K562 (cell line): ENCODE measurements around the gene SYTL5. TPM values are rescaled to one million over a fixed set of nuclear protein-coding genes. Genes with fewer than 3 reads are reported as not detected.

Experiments
- ATAC-seq: fragments of 200-7000 bp; cut with Tn5 transposase; 3 replicates; pipeline ENCODE4 v1.9.1; 2020; ENCODE audit warnings: moderate library complexity
- BruUV-seq: library from RNA; stranded (reverse); fragments of 400-500 nt; replicated peaks from 2 replicates; lab custom pipeline; 2021; lab: Mats Ljungman, UMichigan
- CTCF ChIA-PET: fragments of 300-600 bp; formaldehyde crosslinking; extraction: SDS; loops from one replicate; lab custom pipeline; 2021; ENCODE audit warnings: low intra/inter-chr PET ratio; lab: Yijun Ruan, JAX
- POLR2A ChIA-PET: fragments of 300-600, 350-650 bp; sonication (Branson Sonifier 250); formaldehyde crosslinking; extraction: SDS; loops from one replicate; lab custom pipeline; 2021; ENCODE audit warnings: antibody characterized with exemption, inconsistent platforms; lab: Yijun Ruan, JAX
- DNase-seq, 4 experiments: peaks; one replicate each; pipeline versions ENCODE4 v3.0.0 to v3.0.0-alpha.2; 2011 to 2018; ENCODE audit warnings: low spot score in 3 of 4, mixed read lengths in 3 of 4; ENCODE audit errors: extremely low read depth in 1 of 4
- FAIRE-seq: peaks from 2 replicates; lab custom pipeline; 2011; peaks lifted over from hg19 to GRCh38; lab: Jason Lieb, UNC
- H2AFZ ChIP-seq: 2 replicates; pipeline ENCODE4 v1.6.0; 2011; ENCODE audit warnings: low read depth, low read length, control low read depth, inconsistent platforms
- H3K27ac ChIP-seq: fragments of 200-600 bp; 3 replicates; pipeline ENCODE4 v1.8.0; 2011; ENCODE audit warnings: low read depth, mild to moderate bottlenecking, control low read depth, inconsistent platforms, low read length, moderate library complexity, mixed read lengths; ENCODE audit errors: extremely low read depth
- H3K27me3 ChIP-seq, 2 experiments: fragments of 300-600 bp in 1 of 2; 2 replicates in 1 of 2; 3 replicates in 1 of 2; pipeline versions ENCODE4 v1.6.0 to v1.8.0; 2011; ENCODE audit warnings: inconsistent platforms in 2 of 2, low read length in 2 of 2, mild to moderate bottlenecking in 1 of 2, mixed read lengths in 1 of 2, moderate library complexity in 1 of 2; ENCODE audit not compliant: control insufficient read depth in 2 of 2, insufficient read depth in 2 of 2
- H3K36me3 ChIP-seq: fragments of 300-600 bp; 3 replicates; pipeline ENCODE4 v1.8.0; 2011; ENCODE audit warnings: mild to moderate bottlenecking, low read length, inconsistent platforms; ENCODE audit not compliant: control insufficient read depth, insufficient read depth
- H3K4me1 ChIP-seq, 2 experiments: fragments of 200-600 bp in 1 of 2; replicated peaks in 1 of 2; 2 replicates in 1 of 2; 3 replicates in 1 of 2; pipeline versions ENCODE4 v1.5.1 to v1.8.0; 2011; ENCODE audit warnings: inconsistent platforms in 2 of 2, low read length in 2 of 2, mild to moderate bottlenecking in 1 of 2, mixed read lengths in 1 of 2, moderate library complexity in 1 of 2; ENCODE audit not compliant: control insufficient read depth in 2 of 2, insufficient read depth in 2 of 2
- H3K4me2 ChIP-seq: 2 replicates; pipeline ENCODE4 v1.6.1; 2011; ENCODE audit warnings: low read length, control low read depth, inconsistent platforms, mixed read lengths; ENCODE audit not compliant: insufficient read depth
- H3K4me3 ChIP-seq: fragments of 200-600 bp; sonication (generic), shearing (Covaris generic); 2 replicates; pipeline ENCODE4 v1.5.1; 2016; ENCODE audit warnings: control low read depth, inconsistent platforms
- H3K79me2 ChIP-seq: fragments of 200-600 bp; 3 replicates; pipeline ENCODE4 v1.8.0; 2011; ENCODE audit warnings: low read length, inconsistent platforms; ENCODE audit not compliant: control insufficient read depth, insufficient read depth
- H3K9ac ChIP-seq, 2 experiments: 2 replicates each; pipeline versions ENCODE4 v1.6.0 to v1.6.1; 2011; ENCODE audit warnings: low read depth in 2 of 2, low read length in 2 of 2, control low read depth in 1 of 2, inconsistent platforms in 1 of 2, mild to moderate bottlenecking in 1 of 2, mixed read lengths in 1 of 2; ENCODE audit not compliant: insufficient read depth in 1 of 2
- H3K9me1 ChIP-seq: one replicate; pipeline ENCODE4 v1.6.0; 2011; ENCODE audit warnings: inconsistent platforms, mild to moderate bottlenecking, low read length, moderate library complexity; ENCODE audit not compliant: control insufficient read depth, insufficient read depth
- H3K9me3 ChIP-seq: replicated peaks from 2 replicates; pipeline ENCODE4 v1.5.1; 2011; ENCODE audit warnings: low read depth, low read length, inconsistent platforms; ENCODE audit not compliant: control insufficient read depth, insufficient read depth
- H4K20me1 ChIP-seq: replicated peaks from 2 replicates; pipeline ENCODE4 v1.6.1; 2011; ENCODE audit warnings: low read length, inconsistent platforms, mixed read lengths; ENCODE audit not compliant: control insufficient read depth, insufficient read depth
- EP400 ChIP-seq: fragments of 450-650 bp; IDR thresholded peaks from 2 replicates; pipeline ENCODE4 v1.6.1; 2017; ENCODE audit warnings: antibody characterized with exemption, mild to moderate bottlenecking, moderate library complexity
- IRF1 ChIP-seq: sonication (generic); formaldehyde crosslinking; IDR thresholded peaks from 2 replicates; pipeline ENCODE4 v1.8.0; 2022; ENCODE audit warnings: missing genetic modification reagents, mild to moderate bottlenecking, borderline replicate concordance
- JUND ChIP-seq, 2 experiments: IDR thresholded peaks; 2 replicates in 1 of 2; 3 replicates in 1 of 2; pipeline ENCODE4 v1.6.1; 2011; ENCODE audit warnings: borderline replicate concordance in 2 of 2, low read depth in 2 of 2, low read length in 2 of 2, improper control_type of control experiment in 1 of 2, missing biosample characterization in 1 of 2, missing genetic modification characterization in 1 of 2, missing genetic modification reagents in 1 of 2
- MTA2 ChIP-seq: fragments of 450-650 bp; IDR thresholded peaks from 2 replicates; pipeline ENCODE4 v1.6.1; 2016; ENCODE audit warnings: low read depth
- PURB ChIP-seq: sonication (generic); formaldehyde crosslinking; IDR thresholded peaks from 2 replicates; pipeline ENCODE4 v1.9.0; 2021; ENCODE audit warnings: low read depth, mild to moderate bottlenecking, missing genetic modification reagents
- SIN3B ChIP-seq: fragments of 450-650 bp; IDR thresholded peaks from 2 replicates; pipeline ENCODE4 v1.6.1; 2017; ENCODE audit warnings: low read depth, mild to moderate bottlenecking, moderate library complexity
- ZKSCAN8 ChIP-seq: fragments of 200-800 bp; sonication (Bioruptor generic); IDR thresholded peaks from 2 replicates; pipeline ENCODE4 v1.6.1; 2016; ENCODE audit warnings: missing genetic modification characterization, missing compliant biosample characterization
- WGBS: fragments of 100-300 bp; shearing (Covaris generic); methylation state at CpG from one replicate; pipeline ENCODE4 v1.1.6; 2016; ENCODE audit warnings: low coverage, mixed read lengths; ENCODE audit not compliant: insufficient coverage; ENCODE audit errors: missing lambda C conversion rate; 5-methylcytosine and 5-hydroxymethylcytosine counted together
- in situ Hi-C: fragments of 300-500 bp; cut with MboI; formaldehyde crosslinking; loops from 4 replicates; pipeline ENCODE4 v1.15.0; 2018; ENCODE audit warnings: inconsistent platforms, mixed read lengths
- intact Hi-C: fragments of 100-400 bp; cut with micrococcal nuclease; formaldehyde crosslinking; loops from 2 replicates; pipeline ENCODE4 v1.14.2; 2022
- polyA plus RNA-seq, 8 experiments: library from polyadenylated mRNA; depleted of rRNA in 4 of 8; stranded (reverse) in 5 of 8; unstranded in 3 of 8; fragments of >200 nt; fragmentation: Nextera tagmentation in 2 of 8; fragmentation: Illumina TruSeq in 1 of 8; extraction: Ambion mirVana in 2 of 8; extraction: Trizol in 1 of 8; gene quantifications; 2 replicates each; pipeline versions ENCODE4 v1.2.1 to v1.2.3, GENCODE V29; 2011 to 2014; ENCODE audit warnings: inconsistent platforms in 1 of 8, missing spikeins in 1 of 8
- total RNA-seq, 7 experiments: library from RNA; depleted of rRNA in 6 of 7; stranded (reverse); fragments of >200 nt in 6 of 7; fragmentation: Illumina TruSeq in 2 of 7; extraction: Trizol in 2 of 7; gene quantifications; 2 replicates each; pipeline versions ENCODE4 v1.2.1 to v1.2.3, GENCODE V29; 2011 to 2021; ENCODE audit warnings: low replicate concordance in 1 of 7
- TF ChIP-seq, protein P1 (sequence below): fragments of 200-600 bp; sonication (generic); IDR thresholded peaks from one replicate; pipeline ENCODE4 v1.6.1; 2012; ENCODE audit warnings: mild to moderate bottlenecking, low read depth, low read length, inconsistent platforms

The SYTL5 gene
- total and polyA plus RNA-seq, 9 of the 15 experiments (the other 6 are each of a cell fraction or from before 2014, with no cell fraction given) = 0.01 to 0.25 (median 0.09) TPM

- no peak for TF ChIP-seq IRF1
- TF ChIP-seq ZKSCAN8 (CRISPR knock-in tag) = no peak
- no peak for TF ChIP-seq EP400
- TF ChIP-seq MTA2 = no peak
- no peak for TF ChIP-seq JUND (IDR thresholded peaks at IDR 0.05; ENCODE audit: borderline replicate concordance, low read depth, low read length)
- no peak for TF ChIP-seq JUND (tag; IDR thresholded peaks at IDR 0.05; ENCODE audit: borderline replicate concordance, low read depth, low read length)
Measured at GRCh38 chrX:38170556-38170955, 164.2 kb downstream of the SYTL5 start (continued).

DNA sequence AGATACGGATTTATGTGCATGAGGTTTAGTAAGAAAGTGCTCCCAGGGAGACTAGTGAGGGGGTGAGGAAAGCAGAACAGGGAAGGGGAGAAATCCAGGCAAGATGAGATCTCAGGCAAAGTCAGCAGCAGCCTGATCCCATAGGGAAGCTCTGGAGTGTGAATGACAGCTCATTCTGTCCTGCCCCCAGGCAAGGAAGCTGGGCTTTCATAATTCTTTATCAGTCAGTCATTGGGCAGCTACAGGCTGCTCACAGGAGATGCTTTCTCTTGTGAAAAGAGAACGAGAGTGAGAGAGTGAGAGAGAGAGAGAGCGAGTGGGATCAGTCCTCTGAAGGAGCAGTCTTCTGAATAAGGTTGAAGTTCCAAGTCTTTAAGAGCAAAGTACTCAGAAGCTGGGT, 166.2 kb downstream of the SYTL5 start:
- H3K9me3 ChIP-seq = no peaks in the 10 kb centered on the region
- ATAC-seq (no peak), FAIRE-seq (no peak), DNase-seq (no peak)
- H3K27ac ChIP-seq = no peak overlapping the region
- in situ Hi-C loops = loop anchor here (10.0 to 25.0 kb wide), 3 partner anchors 248 to 660 kb away; no protein-coding TSS in a partner anchor
- WGBS = 7% methylated on average over 1 of the region's 3 CpGs
- H3K79me2 ChIP-seq = no peaks in the 10 kb centered on the region
- no peak overlapping the region for H3K4me2 ChIP-seq
- ChIA-PET POLR2A (interaction anchor here (0.6 to 1.2 kb wide), 4 partner anchors 25 to 427 kb away, joined by 3 to 4 read pairs (median 3); no protein-coding TSS in a partner anchor), CTCF (no interaction called here)
- intact Hi-C loops = loop anchor here (10.0 kb wide), 2 partner anchors 348 to 668 kb away; no protein-coding TSS in a partner anchor
- no peak overlapping the region for H3K9ac ChIP-seq
- H3K27me3 ChIP-seq = no peaks in the 10 kb centered on the region; a peak in 2 of 5 replicates
- no peaks in the 10 kb centered on the region for H3K36me3 ChIP-seq
- no peaks in the 10 kb centered on the region for H4K20me1 ChIP-seq
- H3K4me1 ChIP-seq = no peaks in the 10 kb centered on the region
- no peaks in the 10 kb centered on the region for H3K9me1 ChIP-seq
- H2AFZ ChIP-seq = no peak overlapping the region
- H3K4me3 ChIP-seq = no peak overlapping the region
- BruUV-seq = no TSS peak
- TF ChIP-seq PURB (no peak), SIN3B (no peak)
- TF ChIP-seq, protein P1, sequence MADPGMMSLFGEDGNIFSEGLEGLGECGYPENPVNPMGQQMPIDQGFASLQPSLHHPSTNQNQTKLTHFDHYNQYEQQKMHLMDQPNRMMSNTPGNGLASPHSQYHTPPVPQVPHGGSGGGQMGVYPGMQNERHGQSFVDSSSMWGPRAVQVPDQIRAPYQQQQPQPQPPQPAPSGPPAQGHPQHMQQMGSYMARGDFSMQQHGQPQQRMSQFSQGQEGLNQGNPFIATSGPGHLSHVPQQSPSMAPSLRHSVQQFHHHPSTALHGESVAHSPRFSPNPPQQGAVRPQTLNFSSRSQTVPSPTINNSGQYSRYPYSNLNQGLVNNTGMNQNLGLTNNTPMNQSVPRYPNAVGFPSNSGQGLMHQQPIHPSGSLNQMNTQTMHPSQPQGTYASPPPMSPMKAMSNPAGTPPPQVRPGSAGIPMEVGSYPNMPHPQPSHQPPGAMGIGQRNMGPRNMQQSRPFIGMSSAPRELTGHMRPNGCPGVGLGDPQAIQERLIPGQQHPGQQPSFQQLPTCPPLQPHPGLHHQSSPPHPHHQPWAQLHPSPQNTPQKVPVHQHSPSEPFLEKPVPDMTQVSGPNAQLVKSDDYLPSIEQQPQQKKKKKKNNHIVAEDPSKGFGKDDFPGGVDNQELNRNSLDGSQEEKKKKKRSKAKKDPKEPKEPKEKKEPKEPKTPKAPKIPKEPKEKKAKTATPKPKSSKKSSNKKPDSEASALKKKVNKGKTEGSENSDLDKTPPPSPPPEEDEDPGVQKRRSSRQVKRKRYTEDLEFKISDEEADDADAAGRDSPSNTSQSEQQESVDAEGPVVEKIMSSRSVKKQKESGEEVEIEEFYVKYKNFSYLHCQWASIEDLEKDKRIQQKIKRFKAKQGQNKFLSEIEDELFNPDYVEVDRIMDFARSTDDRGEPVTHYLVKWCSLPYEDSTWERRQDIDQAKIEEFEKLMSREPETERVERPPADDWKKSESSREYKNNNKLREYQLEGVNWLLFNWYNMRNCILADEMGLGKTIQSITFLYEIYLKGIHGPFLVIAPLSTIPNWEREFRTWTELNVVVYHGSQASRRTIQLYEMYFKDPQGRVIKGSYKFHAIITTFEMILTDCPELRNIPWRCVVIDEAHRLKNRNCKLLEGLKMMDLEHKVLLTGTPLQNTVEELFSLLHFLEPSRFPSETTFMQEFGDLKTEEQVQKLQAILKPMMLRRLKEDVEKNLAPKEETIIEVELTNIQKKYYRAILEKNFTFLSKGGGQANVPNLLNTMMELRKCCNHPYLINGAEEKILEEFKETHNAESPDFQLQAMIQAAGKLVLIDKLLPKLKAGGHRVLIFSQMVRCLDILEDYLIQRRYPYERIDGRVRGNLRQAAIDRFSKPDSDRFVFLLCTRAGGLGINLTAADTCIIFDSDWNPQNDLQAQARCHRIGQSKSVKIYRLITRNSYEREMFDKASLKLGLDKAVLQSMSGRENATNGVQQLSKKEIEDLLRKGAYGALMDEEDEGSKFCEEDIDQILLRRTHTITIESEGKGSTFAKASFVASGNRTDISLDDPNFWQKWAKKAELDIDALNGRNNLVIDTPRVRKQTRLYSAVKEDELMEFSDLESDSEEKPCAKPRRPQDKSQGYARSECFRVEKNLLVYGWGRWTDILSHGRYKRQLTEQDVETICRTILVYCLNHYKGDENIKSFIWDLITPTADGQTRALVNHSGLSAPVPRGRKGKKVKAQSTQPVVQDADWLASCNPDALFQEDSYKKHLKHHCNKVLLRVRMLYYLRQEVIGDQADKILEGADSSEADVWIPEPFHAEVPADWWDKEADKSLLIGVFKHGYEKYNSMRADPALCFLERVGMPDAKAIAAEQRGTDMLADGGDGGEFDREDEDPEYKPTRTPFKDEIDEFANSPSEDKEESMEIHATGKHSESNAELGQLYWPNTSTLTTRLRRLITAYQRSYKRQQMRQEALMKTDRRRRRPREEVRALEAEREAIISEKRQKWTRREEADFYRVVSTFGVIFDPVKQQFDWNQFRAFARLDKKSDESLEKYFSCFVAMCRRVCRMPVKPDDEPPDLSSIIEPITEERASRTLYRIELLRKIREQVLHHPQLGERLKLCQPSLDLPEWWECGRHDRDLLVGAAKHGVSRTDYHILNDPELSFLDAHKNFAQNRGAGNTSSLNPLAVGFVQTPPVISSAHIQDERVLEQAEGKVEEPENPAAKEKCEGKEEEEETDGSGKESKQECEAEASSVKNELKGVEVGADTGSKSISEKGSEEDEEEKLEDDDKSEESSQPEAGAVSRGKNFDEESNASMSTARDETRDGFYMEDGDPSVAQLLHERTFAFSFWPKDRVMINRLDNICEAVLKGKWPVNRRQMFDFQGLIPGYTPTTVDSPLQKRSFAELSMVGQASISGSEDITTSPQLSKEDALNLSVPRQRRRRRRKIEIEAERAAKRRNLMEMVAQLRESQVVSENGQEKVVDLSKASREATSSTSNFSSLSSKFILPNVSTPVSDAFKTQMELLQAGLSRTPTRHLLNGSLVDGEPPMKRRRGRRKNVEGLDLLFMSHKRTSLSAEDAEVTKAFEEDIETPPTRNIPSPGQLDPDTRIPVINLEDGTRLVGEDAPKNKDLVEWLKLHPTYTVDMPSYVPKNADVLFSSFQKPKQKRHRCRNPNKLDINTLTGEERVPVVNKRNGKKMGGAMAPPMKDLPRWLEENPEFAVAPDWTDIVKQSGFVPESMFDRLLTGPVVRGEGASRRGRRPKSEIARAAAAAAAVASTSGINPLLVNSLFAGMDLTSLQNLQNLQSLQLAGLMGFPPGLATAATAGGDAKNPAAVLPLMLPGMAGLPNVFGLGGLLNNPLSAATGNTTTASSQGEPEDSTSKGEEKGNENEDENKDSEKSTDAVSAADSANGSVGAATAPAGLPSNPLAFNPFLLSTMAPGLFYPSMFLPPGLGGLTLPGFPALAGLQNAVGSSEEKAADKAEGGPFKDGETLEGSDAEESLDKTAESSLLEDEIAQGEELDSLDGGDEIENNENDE = no peak
